HG02870 (cell line): ENCODE measurements around the gene CCNE1.
"Not testable (repeated sequence)": the region's sequence is repeated elsewhere in the genome, so short reads cannot be mapped to it uniquely, and the experiment has no call there.

Experiments
- ATAC-seq: cut with Tn5 transposase; IDR thresholded peaks from one replicate; pipeline ENCODE4 v1.9.1; 2021; ENCODE audit warnings: mild to moderate bottlenecking, moderate library complexity; ENCODE audit not compliant: unreplicated experiment

The CCNE1 gene

DNA sequence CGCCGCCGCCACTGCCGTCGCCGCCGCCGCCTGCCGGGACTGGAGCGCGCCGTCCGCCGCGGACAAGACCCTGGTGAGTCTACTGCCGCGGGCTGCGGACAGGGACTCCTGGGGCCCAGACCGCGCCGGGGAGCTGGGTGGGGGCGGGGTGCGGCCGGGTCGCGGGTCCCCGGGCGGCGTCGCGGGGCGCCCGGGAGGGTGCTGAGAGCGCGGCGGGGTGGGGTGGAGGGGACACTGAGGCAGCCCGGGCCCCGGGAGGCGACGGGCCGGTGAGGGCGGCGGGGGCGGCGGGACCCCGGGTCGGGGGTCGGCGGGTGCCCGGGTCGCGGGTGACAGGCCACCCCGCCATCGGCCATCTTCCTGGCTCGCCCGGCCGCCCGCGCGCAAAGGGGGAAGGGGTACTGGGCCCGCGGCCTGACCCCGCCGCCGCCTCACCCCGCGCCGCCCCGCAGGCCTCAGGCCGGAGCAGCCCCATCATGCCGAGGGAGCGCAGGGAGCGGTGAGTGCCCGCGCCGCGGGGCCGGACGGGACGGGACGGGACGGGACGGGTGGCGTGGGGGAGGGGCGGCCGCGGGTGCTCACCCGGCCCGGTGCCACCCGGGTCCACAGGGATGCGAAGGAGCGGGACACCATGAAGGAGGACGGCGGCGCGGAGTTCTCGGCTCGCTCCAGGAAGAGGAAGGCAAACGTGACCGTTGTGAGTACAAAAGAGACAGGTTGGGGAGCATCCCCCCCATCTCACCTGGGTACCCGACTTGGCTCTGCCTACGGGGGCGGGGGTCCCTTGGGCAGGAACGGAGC, 489 bp downstream of the CCNE1 start:
- peak; percentile 8 for ATAC-seq

DNA sequence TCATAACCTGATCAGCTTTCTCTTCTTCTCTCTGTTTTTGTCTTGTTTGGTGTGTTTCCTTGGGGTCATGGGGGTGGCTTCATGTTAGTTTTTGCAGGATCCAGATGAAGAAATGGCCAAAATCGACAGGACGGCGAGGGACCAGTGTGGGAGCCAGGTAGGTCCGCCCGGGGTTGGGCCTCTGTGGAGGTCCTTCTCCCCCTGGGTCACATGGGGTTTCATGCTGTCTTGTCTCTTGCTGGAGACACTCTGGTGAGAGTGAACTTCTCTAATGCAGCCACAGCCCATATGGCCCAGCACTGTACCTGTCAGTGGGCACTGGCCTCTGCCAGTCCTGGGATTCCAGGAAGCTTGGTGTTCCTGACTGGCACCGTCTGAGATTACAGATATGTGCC, 1.1 kb downstream of the CCNE1 start:
- no peak for ATAC-seq

DNA sequence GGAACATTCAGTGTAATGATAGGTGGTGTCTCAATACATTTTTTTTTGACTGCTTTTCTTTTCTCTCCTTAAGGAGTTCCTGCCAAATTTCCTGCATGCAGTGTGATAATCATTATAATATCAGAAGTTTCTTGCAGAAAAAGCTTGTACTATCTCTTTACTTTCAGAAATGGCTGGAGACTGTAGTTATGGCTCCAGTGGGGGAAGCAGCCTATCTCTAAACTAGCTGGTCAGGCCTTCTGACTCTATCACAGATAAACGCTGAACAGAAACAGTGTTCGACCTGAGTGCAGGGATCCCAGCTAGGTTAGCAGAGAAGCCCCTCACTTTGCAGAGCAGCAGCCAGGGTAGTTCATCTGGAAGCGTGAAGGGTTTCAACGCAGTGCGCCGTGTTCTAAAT, 1.9 kb downstream of the CCNE1 start:
- no peak for ATAC-seq

DNA sequence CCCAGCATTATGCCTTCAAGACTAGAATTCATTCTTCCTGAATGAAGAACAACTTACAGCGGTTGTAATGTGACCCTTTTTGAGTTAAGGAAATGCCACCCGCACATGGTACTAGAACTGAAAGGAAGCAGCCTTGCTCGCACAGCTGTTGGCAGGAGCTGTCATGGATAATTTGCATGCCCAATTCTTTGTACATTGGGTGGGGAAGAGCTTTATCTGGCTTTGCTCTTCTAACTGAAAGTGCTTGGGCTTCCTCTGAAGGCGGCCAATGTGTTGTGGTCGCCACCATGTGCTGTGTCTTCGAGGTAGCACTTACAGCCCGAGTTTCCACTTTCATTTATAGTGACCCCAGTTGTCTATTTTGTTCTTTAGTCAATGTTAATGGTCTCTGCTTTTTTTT, 3.4 kb downstream of the CCNE1 start:
- peak; percentile 29 for ATAC-seq

DNA sequence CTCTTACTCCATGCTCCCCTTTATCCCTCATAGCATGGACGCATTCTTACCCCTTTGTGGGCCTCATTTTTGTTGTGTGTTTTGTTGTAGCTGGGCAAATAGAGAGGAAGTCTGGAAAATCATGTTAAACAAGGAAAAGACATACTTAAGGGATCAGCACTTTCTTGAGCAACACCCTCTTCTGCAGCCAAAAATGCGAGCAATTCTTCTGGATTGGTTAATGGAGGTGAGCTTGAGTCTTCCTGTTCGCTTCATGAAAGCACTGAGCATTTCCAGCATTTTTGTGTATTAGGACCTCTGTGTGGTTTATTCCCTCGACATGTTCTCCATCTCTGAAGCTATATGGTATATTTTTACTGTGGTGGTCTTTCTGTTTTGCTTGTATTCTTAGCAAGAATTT, 5.5 kb downstream of the CCNE1 start:
- no peak for ATAC-seq

DNA sequence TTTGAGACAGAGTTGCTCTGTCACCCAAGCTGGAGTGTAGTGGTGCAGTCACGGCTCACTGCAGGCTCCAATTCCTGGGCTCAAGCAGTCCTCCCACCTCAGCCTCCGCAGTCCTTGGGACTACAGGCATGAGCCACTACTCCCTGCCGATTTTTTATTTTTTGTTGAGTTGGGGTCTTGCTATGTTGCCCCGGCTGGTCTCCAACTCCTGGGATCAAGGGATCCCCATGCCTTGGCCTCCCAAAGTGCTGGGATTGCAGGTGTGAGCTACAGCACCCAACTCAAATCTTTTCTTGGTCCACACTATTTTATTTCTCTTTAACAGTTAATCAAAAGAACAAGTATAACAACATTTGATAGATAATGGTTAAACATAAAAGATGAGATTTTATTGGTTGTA, 7.5 kb downstream of the CCNE1 start:
- no peak for ATAC-seq

DNA sequence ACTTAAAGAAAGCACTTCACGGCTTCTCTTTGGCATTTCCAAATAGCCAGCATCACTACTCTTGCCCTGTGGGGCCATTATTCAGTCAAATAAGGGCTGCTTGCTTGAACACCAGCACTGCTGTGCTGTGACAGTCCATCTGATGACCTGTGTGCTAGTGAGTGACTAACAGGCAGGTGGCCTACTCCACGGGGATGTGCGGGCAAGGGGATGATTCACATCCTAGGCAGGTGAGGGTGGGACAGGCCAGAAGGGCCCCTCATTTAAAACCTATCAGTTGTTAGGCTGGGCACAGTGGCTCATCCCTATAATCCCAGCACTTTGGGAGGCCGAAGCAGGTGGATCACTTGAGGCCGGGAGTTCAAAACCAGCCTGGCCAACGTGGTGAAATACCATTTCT, 8.2 kb downstream of the CCNE1 start:
- ATAC-seq = no peak

DNA sequence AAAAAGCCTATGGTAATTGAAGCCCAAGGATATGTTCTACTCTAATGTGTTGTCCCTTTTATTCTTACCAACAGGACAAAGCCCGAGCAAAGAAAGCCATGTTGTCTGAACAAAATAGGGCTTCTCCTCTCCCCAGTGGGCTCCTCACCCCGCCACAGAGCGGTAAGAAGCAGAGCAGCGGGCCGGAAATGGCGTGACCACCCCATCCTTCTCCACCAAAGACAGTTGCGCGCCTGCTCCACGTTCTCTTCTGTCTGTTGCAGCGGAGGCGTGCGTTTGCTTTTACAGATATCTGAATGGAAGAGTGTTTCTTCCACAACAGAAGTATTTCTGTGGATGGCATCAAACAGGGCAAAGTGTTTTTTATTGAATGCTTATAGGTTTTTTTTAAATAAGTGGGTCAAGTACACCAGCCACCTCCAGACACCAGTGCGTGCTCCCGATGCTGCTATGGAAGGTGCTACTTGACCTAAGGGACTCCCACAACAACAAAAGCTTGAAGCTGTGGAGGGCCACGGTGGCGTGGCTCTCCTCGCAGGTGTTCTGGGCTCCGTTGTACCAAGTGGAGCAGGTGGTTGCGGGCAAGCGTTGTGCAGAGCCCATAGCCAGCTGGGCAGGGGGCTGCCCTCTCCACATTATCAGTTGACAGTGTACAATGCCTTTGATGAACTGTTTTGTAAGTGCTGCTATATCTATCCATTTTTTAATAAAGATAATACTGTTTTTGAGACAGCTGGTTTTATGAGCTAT, 12.0 kb downstream of the CCNE1 start:
- no peak for ATAC-seq

DNA sequence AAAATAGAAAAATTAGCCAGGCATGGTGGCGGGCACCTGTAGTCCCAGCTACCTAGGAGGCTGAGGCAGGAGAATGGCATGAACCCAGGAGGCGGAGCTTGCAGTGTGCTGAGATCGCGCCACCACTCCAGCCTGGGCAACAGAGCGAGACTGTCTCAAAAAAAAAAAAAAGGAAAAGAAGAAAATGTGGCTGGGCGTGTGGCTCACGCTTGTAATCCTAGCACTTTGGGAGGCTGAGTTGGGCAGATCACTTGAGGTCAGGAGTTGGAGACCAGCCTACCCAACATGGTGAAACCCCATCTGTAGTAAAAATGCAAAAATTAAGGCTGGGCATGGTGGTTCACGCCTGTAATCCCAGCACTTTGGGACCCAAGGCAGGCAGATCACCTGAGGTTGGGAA, 13.5 kb downstream of the CCNE1 start:
- ATAC-seq = not testable (repeated sequence)

DNA sequence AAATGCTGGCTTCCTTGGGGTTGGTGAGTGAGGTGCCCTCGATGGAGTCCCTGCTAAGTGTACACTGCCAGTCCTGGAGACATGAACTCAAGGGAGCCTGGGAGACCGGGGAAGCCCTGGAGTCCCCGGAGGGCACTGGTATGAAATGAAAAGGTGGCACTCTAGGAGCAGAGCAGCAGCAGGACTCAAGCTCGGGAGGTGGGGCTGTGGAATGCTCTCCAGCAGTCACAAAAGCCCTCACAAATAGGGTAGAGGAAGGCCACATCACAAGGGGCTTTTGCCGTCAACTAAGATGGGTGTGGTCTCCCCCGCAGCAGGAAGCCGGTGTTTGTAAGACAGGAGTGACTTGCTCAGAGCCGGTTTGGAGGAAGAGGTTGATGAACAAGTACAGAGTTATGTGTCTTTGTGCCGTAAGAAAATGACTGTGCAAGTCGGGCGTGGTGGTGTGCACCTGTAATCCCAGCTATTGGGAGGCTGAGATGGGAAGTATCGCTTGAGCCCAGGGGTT, 19.3 kb downstream of the CCNE1 start:
- ATAC-seq = no peak

DNA sequence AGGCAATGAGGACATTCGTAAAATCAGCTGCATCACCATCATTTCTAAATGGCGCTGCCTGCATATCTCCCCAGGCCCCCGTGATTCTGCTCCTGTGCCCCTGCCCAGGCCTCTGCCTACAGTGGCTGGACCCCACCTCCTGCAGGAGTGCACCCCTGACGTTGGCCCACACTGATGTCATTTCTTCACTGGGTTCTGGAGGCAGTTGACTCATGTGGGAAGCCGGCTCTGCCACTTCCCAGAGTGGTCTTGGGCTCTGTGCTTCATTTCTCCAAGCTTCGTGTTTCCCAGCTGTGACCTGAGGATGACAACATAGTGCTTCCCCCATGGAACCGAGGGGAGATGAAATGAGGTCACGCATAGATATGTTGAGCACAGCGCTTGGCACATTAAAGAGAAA, 19.9 kb downstream of the CCNE1 start:
- no peak for ATAC-seq

DNA sequence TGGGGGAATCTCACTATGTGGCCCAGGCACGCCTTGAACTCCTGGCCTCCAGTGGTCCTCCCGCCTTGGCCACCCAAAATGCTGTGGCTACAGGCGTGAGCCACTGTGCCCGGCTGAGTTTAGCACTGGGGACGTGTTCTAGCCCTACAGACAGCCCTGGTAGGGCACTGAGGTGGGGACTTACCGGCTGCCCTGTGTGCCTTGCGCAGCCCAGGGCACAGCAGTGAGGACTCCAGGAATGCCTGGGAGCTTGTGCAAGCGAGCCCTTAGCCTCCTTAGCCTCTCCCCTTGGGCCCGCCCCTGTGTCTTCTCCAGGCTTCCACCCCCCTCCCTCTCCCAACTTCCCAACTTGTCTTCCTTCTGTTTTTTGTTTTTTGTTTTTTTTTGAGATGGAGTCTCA, 21.0 kb downstream of the CCNE1 start:
- no peak for ATAC-seq

DNA sequence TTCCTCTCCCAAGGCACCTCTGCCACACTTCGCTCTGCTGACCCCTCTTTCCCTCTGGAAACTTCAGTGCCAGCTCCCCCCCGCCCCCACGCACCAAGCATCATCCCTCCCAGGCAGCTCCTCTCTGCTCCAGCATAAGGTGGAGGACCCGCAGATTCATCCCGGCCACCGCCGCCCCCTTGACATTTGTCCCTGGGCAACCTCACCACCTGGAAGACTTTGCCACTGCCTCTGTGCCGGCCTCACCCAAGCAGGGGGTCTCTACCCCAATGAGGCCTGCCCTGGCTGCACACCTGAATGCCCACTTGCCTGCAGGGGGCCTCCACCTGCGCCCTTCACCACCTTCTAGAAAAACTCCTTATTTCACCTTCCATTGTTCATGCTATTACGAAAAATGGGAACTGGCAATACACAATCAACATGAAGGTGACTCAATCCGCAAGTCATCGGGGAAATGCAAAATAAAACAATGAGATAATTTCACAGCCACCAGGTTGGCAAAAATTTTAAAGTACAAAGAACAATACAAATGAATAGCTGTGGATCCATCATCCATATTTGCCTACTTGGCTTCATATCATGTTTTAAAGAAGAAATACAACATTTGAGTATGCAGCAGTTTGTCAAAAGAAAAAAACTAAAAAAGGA, 21.9 kb downstream of the CCNE1 start:
- ATAC-seq = no peak

DNA sequence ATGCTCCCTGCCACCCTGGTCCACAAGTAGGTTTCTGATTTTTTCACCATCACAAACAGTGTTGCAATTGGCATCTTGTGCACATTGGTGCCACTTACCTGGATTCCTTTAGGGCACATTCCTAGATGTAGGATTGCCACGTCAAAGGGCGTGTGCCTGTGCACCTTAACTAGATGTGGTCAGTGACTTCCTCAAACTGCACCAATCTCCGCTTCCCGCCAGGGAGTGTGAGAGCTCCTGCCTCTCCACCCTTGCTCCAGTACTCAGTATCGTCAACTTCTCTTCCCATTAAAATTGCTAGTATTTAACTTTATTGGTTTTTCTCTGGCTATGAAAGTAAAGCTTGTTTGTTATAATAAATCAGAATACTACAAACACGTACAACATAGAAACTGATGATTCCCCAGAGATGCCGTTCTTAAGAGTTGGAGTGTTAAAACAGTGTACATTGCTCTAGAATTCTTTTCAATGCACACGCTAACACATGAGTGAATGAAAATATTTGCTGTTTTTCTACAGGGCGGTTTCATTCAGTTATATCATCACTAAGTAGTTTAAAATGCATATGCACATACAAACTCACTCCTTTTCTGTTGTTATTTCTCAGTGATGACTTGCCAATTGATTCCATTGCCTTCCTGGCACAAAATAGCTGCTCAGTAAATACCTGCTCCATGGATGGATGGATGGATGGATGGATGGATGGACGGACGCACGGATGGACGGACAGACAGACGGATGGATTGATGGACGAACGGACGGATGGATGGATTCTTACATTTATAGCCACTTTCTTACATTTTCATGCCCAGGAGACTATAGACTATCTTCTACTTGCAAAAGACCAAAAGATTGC, 23.4 kb downstream of the CCNE1 start:
- ATAC-seq = no peak

DNA sequence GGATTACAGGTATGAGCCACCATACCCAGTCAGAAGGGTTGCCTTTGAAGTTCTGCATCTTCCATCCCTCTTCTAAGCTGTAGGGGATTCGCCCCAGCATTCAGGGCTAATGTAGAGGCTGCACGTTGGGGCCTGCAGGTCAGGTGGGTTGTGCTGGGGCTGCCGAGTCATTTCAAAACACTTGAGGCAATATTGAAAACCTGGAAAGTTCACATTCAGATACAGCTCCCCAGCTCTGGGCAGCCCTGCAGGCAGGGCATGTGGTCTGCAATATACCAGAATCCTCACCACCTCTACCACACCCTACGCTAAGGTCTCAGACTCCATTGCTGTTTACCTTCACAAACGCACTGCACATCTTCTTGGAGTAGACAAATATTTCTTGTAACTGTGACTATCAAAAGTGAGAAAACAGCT, 24.6 kb downstream of the CCNE1 start:
- ATAC-seq = peak; percentile 69

DNA sequence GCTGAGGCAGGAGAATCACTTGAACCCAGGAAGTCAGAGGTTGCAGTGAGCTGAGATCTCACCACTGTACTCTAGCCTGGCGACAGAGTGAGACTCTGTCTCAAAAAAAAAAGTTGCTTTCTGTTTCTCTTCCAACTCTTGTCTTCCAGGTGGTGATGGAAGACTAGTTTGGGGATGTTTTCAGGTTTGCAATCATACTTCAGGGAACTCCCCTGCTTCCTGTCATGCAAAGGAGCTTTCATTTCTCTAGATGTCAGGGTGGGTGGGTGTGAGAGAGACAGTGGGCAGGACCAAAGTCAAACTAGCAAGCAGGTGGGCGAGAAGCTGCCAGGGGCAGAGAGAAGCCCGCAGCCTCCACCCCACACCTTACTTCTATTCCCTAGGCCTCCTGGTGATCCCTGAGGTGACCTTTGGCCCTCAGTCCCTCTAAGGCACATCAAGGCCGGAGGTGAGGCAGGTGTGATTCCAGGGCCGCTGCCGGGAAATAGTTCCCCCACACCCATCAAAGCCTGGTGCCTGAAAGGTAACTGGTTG, 25.7 kb downstream of the CCNE1 start:
- peak; percentile 68 for ATAC-seq

DNA sequence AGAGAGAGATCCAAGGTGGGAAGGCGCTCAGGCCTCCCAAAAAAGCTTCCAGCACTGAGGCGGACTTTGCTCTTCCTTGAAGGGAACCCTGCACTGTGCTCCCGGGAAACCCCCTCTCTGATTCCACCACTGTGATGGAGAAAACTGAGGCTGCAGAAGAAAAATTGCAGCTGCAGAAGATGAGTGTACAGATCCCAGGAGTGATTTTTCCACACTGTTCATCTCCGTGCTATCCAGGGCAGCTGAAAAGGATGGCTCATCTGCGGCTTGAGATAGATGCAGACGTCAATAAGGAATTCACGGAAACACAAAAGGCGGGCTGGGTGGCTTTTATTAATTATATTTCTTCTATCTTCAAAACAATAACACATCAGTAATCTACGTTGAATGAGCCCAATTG, 26.2 kb downstream of the CCNE1 start:
- no peak for ATAC-seq

DNA sequence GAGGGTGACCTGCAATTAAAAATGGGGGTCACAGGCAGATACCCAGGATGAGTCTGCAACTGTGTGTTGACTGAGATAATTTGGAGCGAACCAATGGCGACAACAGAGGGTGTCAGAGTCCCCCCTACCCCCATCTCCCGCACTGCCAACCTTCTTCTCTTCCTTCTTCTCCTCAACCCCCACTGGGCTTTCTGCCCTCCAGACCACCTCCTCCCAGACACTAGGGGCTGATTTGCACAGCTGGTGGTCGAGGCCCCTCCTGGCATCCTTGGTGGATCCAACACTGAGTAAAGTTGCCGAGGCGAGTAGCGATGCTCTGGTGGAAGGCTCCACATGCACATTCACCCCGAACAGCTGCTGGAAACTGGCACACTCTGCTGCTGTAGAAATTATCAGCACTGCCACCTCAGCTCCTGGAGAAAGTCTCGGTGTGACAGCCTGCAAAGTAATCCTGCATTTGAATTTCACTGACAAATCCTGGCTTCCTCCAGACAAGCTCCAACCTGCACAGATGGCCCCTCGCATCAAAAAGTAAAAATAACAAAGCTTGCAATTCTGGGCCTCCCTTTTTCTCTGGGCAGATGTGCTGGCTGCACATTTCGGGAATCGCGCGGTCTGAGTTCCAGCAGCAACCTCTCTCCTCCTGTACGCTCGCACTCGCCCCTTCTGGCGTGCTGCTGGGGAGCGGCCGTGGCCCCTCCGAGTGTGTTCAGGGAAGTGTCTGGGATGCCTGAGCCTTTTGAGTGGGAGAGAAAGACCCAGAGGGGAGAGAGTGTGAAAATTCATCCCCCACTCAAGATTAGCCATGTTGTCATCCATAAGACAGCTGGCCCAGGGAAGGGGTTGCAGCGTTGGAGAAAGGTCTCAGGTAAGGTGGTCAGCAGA, 28.5 kb downstream of the CCNE1 start:
- ATAC-seq = no peak

DNA sequence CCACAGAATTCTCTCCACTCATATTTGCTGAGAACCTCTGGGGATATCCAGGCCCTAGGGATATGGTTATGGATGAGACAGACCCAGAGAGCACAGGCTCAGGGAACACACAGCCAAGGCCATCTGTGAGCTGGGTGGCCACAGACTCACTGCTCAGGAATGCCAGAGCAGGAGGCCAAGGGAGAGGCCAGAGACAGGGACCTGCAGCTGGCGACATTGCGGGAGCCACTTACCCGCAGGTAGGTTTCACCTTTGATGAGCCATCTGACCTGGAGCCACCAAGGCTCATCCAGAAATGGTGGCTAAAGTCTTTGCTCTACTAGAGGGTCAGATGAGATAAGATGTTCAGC, 29.4 kb downstream of the CCNE1 start:
- no peak for ATAC-seq
